ENCODE results near the gene RNF130. TPM values are rescaled to one million over a fixed set of nuclear protein-coding genes. Genes with fewer than 3 reads are reported as not detected.

The RNF130 gene
- total RNA-seq, 1 donor from 2014 or later = 70.8 TPM

- H3K36me3 Mint-ChIP-seq (ENCODE audit: unreplicated experiment) = no peaks in the 10 kb centered on the region
- no peak for DNase-seq (ENCODE audit: extremely low spot score, unreplicated experiment)
- H3K27ac Mint-ChIP-seq (ENCODE audit: unreplicated experiment) = no peak overlapping the region
- H3K9me3 Mint-ChIP-seq (ENCODE audit: unreplicated experiment) = no peaks in the 10 kb centered on the region
- TF ChIP-seq CTCF (IDR thresholded peaks at IDR 0.05) = no peak
- H3K4me1 Mint-ChIP-seq (ENCODE audit: unreplicated experiment) = peaks cover 11% of the 10 kb centered on the region
- H3K27me3 Mint-ChIP-seq (ENCODE audit: unreplicated experiment) = no peaks in the 10 kb centered on the region
- no peak overlapping the region for H3K4me3 Mint-ChIP-seq (ENCODE audit: unreplicated experiment)
These were observed 158.1 kb downstream of the RNF130 start for GRCh38 chr5:179913461-179913860.

GRCh38 chr5:179912951-179913350 lies 158.6 kb downstream of the RNF130 start:
- Mint-ChIP-seq H3K36me3 (ENCODE audit: unreplicated experiment) (no peaks in the 10 kb centered on the region), H3K4me3 (ENCODE audit: unreplicated experiment) (no peak overlapping the region), H3K4me1 (ENCODE audit: unreplicated experiment) (peaks cover 12% of the 10 kb centered on the region), H3K27ac (ENCODE audit: unreplicated experiment) (no peak overlapping the region), H3K9me3 (ENCODE audit: unreplicated experiment) (no peaks in the 10 kb centered on the region), H3K27me3 (ENCODE audit: unreplicated experiment) (no peaks in the 10 kb centered on the region)
- no peak for TF ChIP-seq CTCF (IDR thresholded peaks at IDR 0.05)
- DNase-seq (ENCODE audit: extremely low spot score, unreplicated experiment) = no peak

DNA sequence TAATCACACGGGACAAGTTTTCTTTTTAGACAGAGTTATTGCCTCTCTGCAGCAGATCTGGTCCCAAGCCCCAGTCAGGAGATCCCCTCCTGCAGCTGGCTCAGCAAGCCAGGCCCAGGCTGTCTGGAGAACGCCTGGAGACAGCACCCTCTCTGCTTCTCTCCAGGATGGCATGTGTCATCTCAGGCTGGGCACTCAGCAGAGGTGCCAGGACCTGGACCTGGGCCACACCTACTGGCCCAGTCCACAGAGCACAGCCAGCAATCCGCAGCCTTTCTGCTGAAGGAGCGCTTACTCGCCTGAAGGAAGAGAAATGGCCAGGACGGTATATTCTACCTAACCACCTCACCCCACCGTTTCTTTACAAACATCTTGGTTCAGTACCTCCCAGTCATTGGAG lies 159.2 kb downstream of the RNF130 start:
- no peak for TF ChIP-seq CTCF (IDR thresholded peaks at IDR 0.05)
- DNase-seq (ENCODE audit: extremely low spot score, unreplicated experiment) = no peak
- H3K9me3 Mint-ChIP-seq (ENCODE audit: unreplicated experiment) = no peaks in the 10 kb centered on the region
- H3K27me3 Mint-ChIP-seq (ENCODE audit: unreplicated experiment) = no peaks in the 10 kb centered on the region
- no peaks in the 10 kb centered on the region for H3K36me3 Mint-ChIP-seq (ENCODE audit: unreplicated experiment)
- no peak overlapping the region for H3K27ac Mint-ChIP-seq (ENCODE audit: unreplicated experiment)
- H3K4me3 Mint-ChIP-seq (ENCODE audit: unreplicated experiment) = no peak overlapping the region
- peaks cover 13% of the 10 kb centered on the region for H3K4me1 Mint-ChIP-seq (ENCODE audit: unreplicated experiment)

GRCh38 chr5:179909224-179909623 lies 162.3 kb downstream of the RNF130 start:
- Mint-ChIP-seq H3K27ac (ENCODE audit: unreplicated experiment) (no peak overlapping the region), H3K4me3 (ENCODE audit: unreplicated experiment) (no peak overlapping the region)
- DNase-seq (ENCODE audit: extremely low spot score, unreplicated experiment) = no peak

GRCh38 chr5:179908528-179908927 lies 163.0 kb downstream of the RNF130 start:
- Mint-ChIP-seq H3K4me3 (ENCODE audit: unreplicated experiment) (peak overlapping the region; percentile 71), H3K4me1 (ENCODE audit: unreplicated experiment) (peaks cover 19% of the 10 kb centered on the region), H3K27ac (ENCODE audit: unreplicated experiment) (peak overlapping the region; percentile 68), H3K27me3 (ENCODE audit: unreplicated experiment) (no peaks in the 10 kb centered on the region), H3K36me3 (ENCODE audit: unreplicated experiment) (peaks cover 7% of the 10 kb centered on the region), H3K9me3 (ENCODE audit: unreplicated experiment) (no peaks in the 10 kb centered on the region)
- peak; percentile 17 for TF ChIP-seq CTCF (IDR thresholded peaks at IDR 0.05)
- no peak for DNase-seq (ENCODE audit: extremely low spot score, unreplicated experiment)

More at GRCh38 chr5:179909224-179909623, 162.3 kb downstream of the RNF130 start:
- peaks cover 26% of the 10 kb centered on the region for H3K4me1 Mint-ChIP-seq (ENCODE audit: unreplicated experiment)
- H3K9me3 Mint-ChIP-seq (ENCODE audit: unreplicated experiment) = no peaks in the 10 kb centered on the region
- H3K27me3 Mint-ChIP-seq (ENCODE audit: unreplicated experiment) = no peaks in the 10 kb centered on the region
- peaks cover 4% of the 10 kb centered on the region for H3K36me3 Mint-ChIP-seq (ENCODE audit: unreplicated experiment)
- TF ChIP-seq CTCF (IDR thresholded peaks at IDR 0.05) = no peak

All from osteocyte (in vitro differentiated cells).